ENCODE results near the gene SPARCL1. TPM values are rescaled to one million over a fixed set of nuclear protein-coding genes. Genes with fewer than 3 reads are reported as not detected.

The SPARCL1 gene
- total and polyA plus RNA-seq, 4 experiments from 2014 or later = not detected

GRCh38 chr4:87525636-87526295 is 3.4 kb downstream of the SPARCL1 start:
- H3K4me1 Mint-ChIP-seq = no peaks in the 10 kb centered on the region
- H3K27me3 ChIP-seq (ENCODE audit: insufficient read depth, low read length) = no peaks in the 10 kb centered on the region
- no peak overlapping the region for H3K27ac ChIP-seq (ENCODE audit: low read depth, low read length)
- no peaks in the 10 kb centered on the region for H3K9me3 ChIP-seq (ENCODE audit: control insufficient read depth in 1 of 2, low read length in 2 of 2)
- no peak for DNase-seq
- no peaks in the 10 kb centered on the region for H3K36me3 ChIP-seq (ENCODE audit: insufficient read depth, low read length)
- peaks cover 0 to 2% of the 10 kb centered on the region in 2 donors for H3K27me3 Mint-ChIP-seq
- intact Hi-C loops (cut with micrococcal nuclease) = no loop called here
- H3K4me3 ChIP-seq (ENCODE audit: low read length in 2 of 2) = no peak overlapping the region
- H3K4me1 ChIP-seq (ENCODE audit: insufficient read depth, low read length) = no peaks in the 10 kb centered on the region
- H3K4me3 Mint-ChIP-seq = no peak overlapping the region
- H3K9me3 Mint-ChIP-seq = peaks cover 0 to 32% (median 14%) of the 10 kb centered on the region in 8 donors
- H3K36me3 Mint-ChIP-seq = no peaks in the 10 kb centered on the region
- H3K27ac Mint-ChIP-seq = no peak overlapping the region
- CTCF ChIA-PET (ENCODE audit: partially characterized antibody) = no interaction called here
- POLR2A ChIA-PET (ENCODE audit: partially characterized antibody) = no interaction called here

- Histone ChIP-seq H3K4me3 (ENCODE audit: low read length in 2 of 2) (no peak overlapping the region), H3K27me3 (ENCODE audit: insufficient read depth, low read length) (no peaks in the 10 kb centered on the region), H3K27ac (ENCODE audit: low read depth, low read length) (no peak overlapping the region), H3K9me3 (ENCODE audit: control insufficient read depth in 1 of 2, low read length in 2 of 2) (no peaks in the 10 kb centered on the region), H3K4me1 (ENCODE audit: insufficient read depth, low read length) (no peaks in the 10 kb centered on the region), H3K36me3 (ENCODE audit: insufficient read depth, low read length) (no peaks in the 10 kb centered on the region)
- intact Hi-C loops (cut with micrococcal nuclease) = no loop called here
- no peaks in the 10 kb centered on the region for H3K36me3 Mint-ChIP-seq
- ChIA-PET POLR2A (ENCODE audit: partially characterized antibody) (no interaction called here), CTCF (ENCODE audit: partially characterized antibody) (no interaction called here)
- no peak for DNase-seq
- peaks cover 0 to 32% (median 14%) of the 10 kb centered on the region in 8 donors for H3K9me3 Mint-ChIP-seq
- H3K27ac Mint-ChIP-seq = no peak overlapping the region
- no peaks in the 10 kb centered on the region for H3K27me3 Mint-ChIP-seq
- H3K4me3 Mint-ChIP-seq = no peak overlapping the region
- no peaks in the 10 kb centered on the region for H3K4me1 Mint-ChIP-seq
Measured at GRCh38 chr4:87524456-87524855, 4.7 kb downstream of the SPARCL1 start.

GRCh38 chr4:87523307-87523706 is 5.9 kb downstream of the SPARCL1 start:
- ChIA-PET POLR2A (ENCODE audit: partially characterized antibody) (no interaction called here), CTCF (ENCODE audit: partially characterized antibody) (no interaction called here)
- H3K36me3 ChIP-seq (ENCODE audit: insufficient read depth, low read length) = no peaks in the 10 kb centered on the region
- H3K9me3 ChIP-seq (ENCODE audit: control insufficient read depth in 1 of 2, low read length in 2 of 2) = no peaks in the 10 kb centered on the region
- Mint-ChIP-seq H3K9me3 (peaks cover 0 to 32% (median 14%) of the 10 kb centered on the region in 8 donors), H3K36me3 (no peaks in the 10 kb centered on the region), H3K4me3 (no peak overlapping the region), H3K27ac (no peak overlapping the region), H3K27me3 (peaks cover 0 to 2% of the 10 kb centered on the region in 2 donors), H3K4me1 (no peaks in the 10 kb centered on the region)
- H3K27ac ChIP-seq (ENCODE audit: low read depth, low read length) = no peak overlapping the region
- DNase-seq = no peak
- H3K4me1 ChIP-seq (ENCODE audit: insufficient read depth, low read length) = no peaks in the 10 kb centered on the region
- no peak overlapping the region for H3K4me3 ChIP-seq (ENCODE audit: low read length in 2 of 2)
- intact Hi-C loops (cut with micrococcal nuclease) = no loop called here
- no peaks in the 10 kb centered on the region for H3K27me3 ChIP-seq (ENCODE audit: insufficient read depth, low read length)

- peaks cover 0 to 32% (median 14%) of the 10 kb centered on the region in 8 donors for H3K9me3 Mint-ChIP-seq
- intact Hi-C loops (cut with micrococcal nuclease) = no loop called here
- POLR2A ChIA-PET (ENCODE audit: partially characterized antibody) = no interaction called here
- Histone ChIP-seq H3K27me3 (ENCODE audit: insufficient read depth, low read length) (no peaks in the 10 kb centered on the region), H3K9me3 (ENCODE audit: control insufficient read depth in 1 of 2, low read length in 2 of 2) (no peaks in the 10 kb centered on the region), H3K4me3 (ENCODE audit: low read length in 2 of 2) (no peak overlapping the region), H3K4me1 (ENCODE audit: insufficient read depth, low read length) (no peaks in the 10 kb centered on the region), H3K27ac (ENCODE audit: low read depth, low read length) (no peak overlapping the region), H3K36me3 (ENCODE audit: insufficient read depth, low read length) (no peaks in the 10 kb centered on the region)
- H3K4me3 Mint-ChIP-seq = no peak overlapping the region
- H3K4me1 Mint-ChIP-seq = no peaks in the 10 kb centered on the region
- H3K27me3 Mint-ChIP-seq = peaks cover 0 to 3% of the 10 kb centered on the region in 2 donors
- H3K27ac Mint-ChIP-seq = no peak overlapping the region
- CTCF ChIA-PET (ENCODE audit: partially characterized antibody) = no interaction called here
- H3K36me3 Mint-ChIP-seq = no peaks in the 10 kb centered on the region
- DNase-seq = no peak
Measured at GRCh38 chr4:87521757-87522374, 7.3 kb downstream of the SPARCL1 start.

GRCh38 chr4:87521319-87521718 is 7.9 kb downstream of the SPARCL1 start:
- peaks cover 0 to 32% (median 14%) of the 10 kb centered on the region in 8 donors for H3K9me3 Mint-ChIP-seq

GRCh38 chr4:87517621-87518020 is 11.6 kb downstream of the SPARCL1 start:
- intact Hi-C loops (cut with micrococcal nuclease) = no loop called here
- no peak overlapping the region for H3K4me3 Mint-ChIP-seq
- ChIA-PET POLR2A (ENCODE audit: partially characterized antibody) (no interaction called here), CTCF (ENCODE audit: partially characterized antibody) (no interaction called here)
- H3K27me3 ChIP-seq (ENCODE audit: insufficient read depth, low read length) = no peaks in the 10 kb centered on the region
- peaks cover 0 to 3% of the 10 kb centered on the region in 2 donors for H3K27me3 Mint-ChIP-seq
- DNase-seq = no peak
- peaks cover 0 to 4% (median 0%) of the 10 kb centered on the region in 8 donors for H3K9me3 Mint-ChIP-seq
- H3K4me1 Mint-ChIP-seq = no peaks in the 10 kb centered on the region
- H3K36me3 Mint-ChIP-seq = no peaks in the 10 kb centered on the region
- H3K9me3 ChIP-seq (ENCODE audit: control insufficient read depth in 1 of 2, low read length in 2 of 2) = no peaks in the 10 kb centered on the region
- H3K4me3 ChIP-seq (ENCODE audit: low read length in 2 of 2) = no peak overlapping the region
- H3K36me3 ChIP-seq (ENCODE audit: insufficient read depth, low read length) = no peaks in the 10 kb centered on the region
- H3K27ac Mint-ChIP-seq = no peak overlapping the region
- no peak overlapping the region for H3K27ac ChIP-seq (ENCODE audit: low read depth, low read length)
- no peaks in the 10 kb centered on the region for H3K4me1 ChIP-seq (ENCODE audit: insufficient read depth, low read length)

More at GRCh38 chr4:87521319-87521718, 7.9 kb downstream of the SPARCL1 start:
- peaks cover 0 to 3% of the 10 kb centered on the region in 2 donors for H3K27me3 Mint-ChIP-seq
- no peak for DNase-seq
- Histone ChIP-seq H3K4me1 (ENCODE audit: insufficient read depth, low read length) (no peaks in the 10 kb centered on the region), H3K36me3 (ENCODE audit: insufficient read depth, low read length) (no peaks in the 10 kb centered on the region), H3K9me3 (ENCODE audit: control insufficient read depth in 1 of 2, low read length in 2 of 2) (no peaks in the 10 kb centered on the region), H3K4me3 (ENCODE audit: low read length in 2 of 2) (no peak overlapping the region), H3K27ac (ENCODE audit: low read depth, low read length) (no peak overlapping the region), H3K27me3 (ENCODE audit: insufficient read depth, low read length) (no peaks in the 10 kb centered on the region)
- no peaks in the 10 kb centered on the region for H3K4me1 Mint-ChIP-seq
- H3K4me3 Mint-ChIP-seq = no peak overlapping the region
- H3K36me3 Mint-ChIP-seq = no peaks in the 10 kb centered on the region
- ChIA-PET POLR2A (ENCODE audit: partially characterized antibody) (no interaction called here), CTCF (ENCODE audit: partially characterized antibody) (no interaction called here)
- H3K27ac Mint-ChIP-seq = peak overlapping the region in 1 of 7 donors; percentile 3
- intact Hi-C loops (cut with micrococcal nuclease) = no loop called here

GRCh38 chr4:87516683-87517082 is 12.5 kb downstream of the SPARCL1 start:
- Histone ChIP-seq H3K4me3 (ENCODE audit: low read length in 2 of 2) (no peak overlapping the region), H3K36me3 (ENCODE audit: insufficient read depth, low read length) (no peaks in the 10 kb centered on the region), H3K4me1 (ENCODE audit: insufficient read depth, low read length) (no peaks in the 10 kb centered on the region), H3K27me3 (ENCODE audit: insufficient read depth, low read length) (no peaks in the 10 kb centered on the region), H3K27ac (ENCODE audit: low read depth, low read length) (no peak overlapping the region), H3K9me3 (ENCODE audit: control insufficient read depth in 1 of 2, low read length in 2 of 2) (no peaks in the 10 kb centered on the region)
- Mint-ChIP-seq H3K27me3 (peaks cover 0 to 3% of the 10 kb centered on the region in 2 donors), H3K9me3 (no peaks in the 10 kb centered on the region), H3K27ac (peak overlapping the region in 1 of 7 donors; percentile 58), H3K4me1 (no peaks in the 10 kb centered on the region), H3K36me3 (no peaks in the 10 kb centered on the region), H3K4me3 (no peak overlapping the region)
- CTCF ChIA-PET (ENCODE audit: partially characterized antibody) = no interaction called here
- intact Hi-C loops (cut with micrococcal nuclease) = no loop called here
- no peak for DNase-seq
- POLR2A ChIA-PET (ENCODE audit: partially characterized antibody) = no interaction called here

Data from CD4-positive, alpha-beta memory T cell (primary cell).